SK-N-SH (cell line): Measurements from ENCODE around the gene C10orf120. TPM values are rescaled to one million over a fixed set of nuclear protein-coding genes. Genes with fewer than 3 reads are reported as not detected.

Experiments
- CTCF ChIA-PET: fragments of 300-600, 350-600 bp; formaldehyde crosslinking; extraction: SDS; loops from one replicate; lab custom pipeline; 2021; lab: Yijun Ruan, JAX
- POLR2A ChIA-PET: fragments of 350-600 bp; sonication (Branson Sonifier 250); formaldehyde crosslinking; extraction: SDS; loops from one replicate; lab custom pipeline; 2020; ENCODE audit warnings: antibody characterized with exemption, inconsistent platforms; lab: Yijun Ruan, JAX
- DNase-seq: peaks from one replicate; pipeline ENCODE4 v3.0.0; 2012
- H2AFZ ChIP-seq: fragments of 200-600 bp; sonication (generic); 2 replicates; pipeline ENCODE4 v1.8.1; 2016; ENCODE audit warnings: antibody characterized with exemption, mild to moderate bottlenecking, low read depth
- H3F3A ChIP-seq: fragments of 200-600 bp; sonication (generic); replicated peaks from 2 replicates; pipeline ENCODE3; 2016; ENCODE audit warnings: antibody characterized with exemption, mild to moderate bottlenecking; ENCODE audit not compliant: insufficient read depth
- H3K27ac ChIP-seq, 2 experiments: fragments of 200-500 bp in 1 of 2; fragments of 200-600 bp in 1 of 2; sonication (Bioruptor generic) in 1 of 2; sonication (generic), shearing (Covaris generic) in 1 of 2; 2 replicates each; pipeline versions ENCODE4 v1.5.1 to v1.6.1; 2014 to 2016; ENCODE audit warnings: low read depth in 2 of 2, inconsistent platforms in 1 of 2, low read length in 1 of 2, mild to moderate bottlenecking in 1 of 2, mixed read lengths in 1 of 2
- H3K27me3 ChIP-seq: fragments of 200-600 bp; sonication (generic), shearing (Covaris generic); 2 replicates; pipeline ENCODE4 v1.6.1; 2016; ENCODE audit warnings: mixed run types; ENCODE audit not compliant: insufficient read depth
- H3K36me3 ChIP-seq, 2 experiments: fragments of 200-500 bp in 1 of 2; fragments of 200-600 bp in 1 of 2; sonication (Bioruptor generic) in 1 of 2; sonication (generic) in 1 of 2; replicated peaks in 1 of 2; 2 replicates each; pipeline versions ENCODE3 to v1.5.1; 2014 to 2016; ENCODE audit warnings: low read length in 1 of 2, mild to moderate bottlenecking in 1 of 2; ENCODE audit not compliant: insufficient read depth in 2 of 2, control insufficient read depth in 1 of 2
- H3K4me1 ChIP-seq, 2 experiments: fragments of 200-500 bp in 1 of 2; fragments of 200-600 bp in 1 of 2; sonication (Bioruptor generic) in 1 of 2; sonication (generic), shearing (Covaris generic) in 1 of 2; 2 replicates each; pipeline versions ENCODE4 v1.5.1 to v1.6.1; 2014 to 2016; ENCODE audit warnings: low read depth in 1 of 2, low read length in 1 of 2, mixed run types in 1 of 2; ENCODE audit not compliant: insufficient read depth in 2 of 2, control insufficient read depth in 1 of 2
- H3K4me2 ChIP-seq: fragments of 200-600 bp; sonication (generic), shearing (Covaris generic); 2 replicates; pipeline ENCODE4 v1.6.1; 2017; ENCODE audit warnings: mixed run types
- H3K4me3 ChIP-seq, 2 experiments: fragments of 200-500 bp in 1 of 2; fragments of 200-600 bp in 1 of 2; sonication (Bioruptor generic) in 1 of 2; sonication (generic), shearing (Covaris generic) in 1 of 2; 2 replicates each; pipeline versions ENCODE4 v1.5.1 to v1.8.1; 2014 to 2016; ENCODE audit warnings: low read depth in 2 of 2, inconsistent platforms in 1 of 2, low read length in 1 of 2, mild to moderate bottlenecking in 1 of 2, mixed read lengths in 1 of 2, moderate library complexity in 1 of 2
- H3K79me2 ChIP-seq: fragments of 200-600 bp; sonication (generic); 2 replicates; pipeline ENCODE4 v1.8.1; 2017; ENCODE audit warnings: mild to moderate bottlenecking; ENCODE audit not compliant: insufficient read depth
- H3K9ac ChIP-seq: fragments of 200-600 bp; sonication (generic); 2 replicates; pipeline ENCODE4 v1.6.1; 2017; ENCODE audit warnings: mixed run types
- H3K9me2 ChIP-seq: fragments of 200-600 bp; sonication (generic); 2 replicates; pipeline ENCODE4 v1.6.1; 2017; ENCODE audit warnings: mixed run types
- H3K9me3 ChIP-seq: fragments of 200-600 bp; sonication (generic); 2 replicates; pipeline ENCODE4 v1.6.1; 2017; ENCODE audit warnings: mixed run types, mild to moderate bottlenecking, moderate library complexity
- H4K20me1 ChIP-seq: fragments of 200-600 bp; sonication (generic); 2 replicates; pipeline ENCODE4 v1.6.1; 2017; ENCODE audit warnings: mild to moderate bottlenecking, mixed run types; ENCODE audit not compliant: insufficient read depth
- ELF1 ChIP-seq: IDR thresholded peaks from 2 replicates; pipeline ENCODE4 v1.4.0; 2012
- FOSL2 ChIP-seq: IDR thresholded peaks from 2 replicates; pipeline ENCODE4 v1.4.0; 2012; ENCODE audit warnings: low read depth, mild to moderate bottlenecking, moderate library complexity, borderline replicate concordance
- FOXM1 ChIP-seq: IDR thresholded peaks from 2 replicates; pipeline ENCODE4 v1.4.0; 2012; ENCODE audit warnings: low read depth, mild to moderate bottlenecking
- JUND ChIP-seq: IDR thresholded peaks from 2 replicates; pipeline ENCODE4 v1.4.0; 2012
- MEF2A ChIP-seq: IDR thresholded peaks from 2 replicates; pipeline ENCODE4 v1.4.0; 2012; ENCODE audit warnings: low read depth, borderline replicate concordance
- MXI1 ChIP-seq: IDR thresholded peaks from 2 replicates; pipeline ENCODE4 v1.6.1; 2012; ENCODE audit warnings: mild to moderate bottlenecking, low read depth, low read length, improper control_type of control experiment
- NFIC ChIP-seq: IDR thresholded peaks from 2 replicates; pipeline ENCODE4 v1.4.0; 2012; ENCODE audit warnings: borderline replicate concordance
- PBX3 ChIP-seq: IDR thresholded peaks from 2 replicates; pipeline ENCODE4; 2012
- POLR2AphosphoS5 ChIP-seq: IDR thresholded peaks from 2 replicates; pipeline ENCODE4 v1.6.1; 2012; ENCODE audit warnings: low read depth, low read length
- RCOR1 ChIP-seq: fragments of 150-350 bp; IDR thresholded peaks from 2 replicates; pipeline ENCODE4 v1.6.1; 2017; ENCODE audit warnings: antibody characterized with exemption, low read length
- RXRA ChIP-seq: IDR thresholded peaks from 2 replicates; pipeline ENCODE4 v1.4.0; 2012; ENCODE audit warnings: low read depth, mild to moderate bottlenecking, borderline replicate concordance
- SMC3 ChIP-seq: IDR thresholded peaks from 2 replicates; pipeline ENCODE4 v1.6.1; 2012; ENCODE audit warnings: low read depth, low read length, improper control_type of control experiment
- TAF1 ChIP-seq: IDR thresholded peaks from 2 replicates; pipeline ENCODE4 v1.6.1; 2012; ENCODE audit warnings: low read depth, mild to moderate bottlenecking, low read length, moderate library complexity, borderline replicate concordance
- TCF12 ChIP-seq: IDR thresholded peaks from 2 replicates; pipeline ENCODE4 v1.4.0; 2012
- YY1 ChIP-seq: IDR thresholded peaks from 2 replicates; pipeline ENCODE4 v1.4.0; 2012; ENCODE audit warnings: low read depth, mild to moderate bottlenecking
- ZBTB33 ChIP-seq: IDR thresholded peaks from 2 replicates; pipeline ENCODE4 v1.4.0; 2012; ENCODE audit warnings: low read depth, borderline replicate concordance
- WGBS: methylation state at CpG from one replicate; pipeline ENCODE4 v1.1.6; 2017; ENCODE audit warnings: low lambda C conversion rate; 5-methylcytosine and 5-hydroxymethylcytosine counted together
- polyA plus RNA-seq, 3 experiments: library from polyadenylated mRNA; depleted of rRNA; stranded (reverse); fragments of >200 nt; gene quantifications; 2 replicates each; pipeline ENCODE4 v1.2.3, GENCODE V29; 2012
- TF ChIP-seq, protein P1 (sequence below): fragments of 150-350 bp; IDR thresholded peaks from 2 replicates; pipeline ENCODE4 v1.6.1; 2017; ENCODE audit warnings: antibody characterized with exemption, low read length, low read depth, borderline replicate concordance
- TF ChIP-seq, protein P2 (sequence below): IDR thresholded peaks from 2 replicates; pipeline ENCODE4 v1.4.0; 2012; ENCODE audit warnings: low read depth

The C10orf120 gene
- polyA plus RNA-seq, 1 of the 3 experiments (the other 2 are of a cell fraction), result not detected

- Histone ChIP-seq H2AFZ (no peak overlapping the region), H4K20me1 (no peaks in the 10 kb centered on the region), H3K79me2 (no peaks in the 10 kb centered on the region), H3K9me2 (no peaks in the 10 kb centered on the region), H3K4me3 (no peak overlapping the region), H3K27ac (no peak overlapping the region), H3K9ac (no peak overlapping the region), H3K4me2 (no peak overlapping the region), H3K27me3 (peaks cover under 1% of the 10 kb centered on the region; the same call in 1 of the 2 replicates), H3K9me3 (no peaks in the 10 kb centered on the region), H3K4me1 (no peaks in the 10 kb centered on the region), H3F3A (no peaks in the 10 kb centered on the region), H3K36me3 (no peaks in the 10 kb centered on the region)
- no peak for DNase-seq
- WGBS, result 11% methylated on average over 3 of the region's 3 CpGs
- POLR2A ChIA-PET, result no interaction called here
- TF ChIP-seq PBX3, result no peak
- no peak for TF ChIP-seq RXRA
- no peak for TF ChIP-seq SMC3
- no peak for TF ChIP-seq FOXM1
- TF ChIP-seq JUND, result no peak
- TF ChIP-seq, protein P1, sequence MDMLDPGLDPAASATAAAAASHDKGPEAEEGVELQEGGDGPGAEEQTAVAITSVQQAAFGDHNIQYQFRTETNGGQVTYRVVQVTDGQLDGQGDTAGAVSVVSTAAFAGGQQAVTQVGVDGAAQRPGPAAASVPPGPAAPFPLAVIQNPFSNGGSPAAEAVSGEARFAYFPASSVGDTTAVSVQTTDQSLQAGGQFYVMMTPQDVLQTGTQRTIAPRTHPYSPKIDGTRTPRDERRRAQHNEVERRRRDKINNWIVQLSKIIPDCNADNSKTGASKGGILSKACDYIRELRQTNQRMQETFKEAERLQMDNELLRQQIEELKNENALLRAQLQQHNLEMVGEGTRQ, result no peak
- CTCF ChIA-PET, result interaction anchor here (1.1 to 1.8 kb wide), 3 partner anchors 10 to 18 kb away, joined by 3 to 5 read pairs (median 3); no protein-coding TSS in a partner anchor
Measured at GRCh38 chr10:122721111-122721510, 21.5 kb upstream of the C10orf120 start.

DNA sequence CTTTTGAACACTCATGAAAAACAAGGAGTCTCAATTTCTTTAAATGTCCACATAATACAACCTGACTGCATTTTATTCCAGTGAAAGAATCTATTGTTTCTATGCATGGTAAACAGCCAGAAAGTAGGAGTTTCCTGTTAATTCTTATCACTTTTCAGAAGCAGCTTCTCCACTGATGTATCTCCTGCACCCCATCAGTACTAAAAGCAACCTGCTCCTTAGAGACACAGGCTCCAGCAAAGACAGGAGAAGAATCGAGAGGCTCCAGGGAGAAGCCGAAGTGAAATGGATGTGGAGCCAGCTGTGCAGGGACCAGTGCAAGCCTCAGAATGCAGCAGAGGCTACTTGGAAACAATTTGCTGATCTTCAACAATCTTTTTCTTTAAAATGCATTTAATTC lies 16.4 kb upstream of the C10orf120 start:
- no peaks in the 10 kb centered on the region for H4K20me1 ChIP-seq
- CTCF ChIA-PET, result interaction anchor here (1.6 kb wide), 1 partner anchor 12 kb away, joined by 6 read pairs; no protein-coding TSS in a partner anchor
- H3K9ac ChIP-seq, result no peak overlapping the region

More for the DNA sequence above, 16.4 kb upstream of the C10orf120 start:
- H2AFZ ChIP-seq, result no peak overlapping the region
- no peaks in the 10 kb centered on the region for H3K9me2 ChIP-seq
- H3K27ac ChIP-seq, result no peak overlapping the region
- DNase-seq, result no peak
- WGBS, result 59% methylated on average over 2 of the region's 2 CpGs
- POLR2A ChIA-PET, result no interaction called here
- no peaks in the 10 kb centered on the region for H3K79me2 ChIP-seq
- no peaks in the 10 kb centered on the region for H3F3A ChIP-seq
- H3K4me2 ChIP-seq, result no peak overlapping the region
- H3K4me1 ChIP-seq, result no peaks in the 10 kb centered on the region
- TF ChIP-seq FOXM1 (no peak), TAF1 (no peak), POLR2AphosphoS5 (no peak), SMC3 (no peak), RCOR1 (no peak), TCF12 (no peak), YY1 (no peak), ZBTB33 (no peak), FOSL2 (no peak), NFIC (no peak), ELF1 (no peak), MEF2A (no peak), MXI1 (no peak)
- TF ChIP-seq, protein P1, result no peak
- TF ChIP-seq, protein P2, sequence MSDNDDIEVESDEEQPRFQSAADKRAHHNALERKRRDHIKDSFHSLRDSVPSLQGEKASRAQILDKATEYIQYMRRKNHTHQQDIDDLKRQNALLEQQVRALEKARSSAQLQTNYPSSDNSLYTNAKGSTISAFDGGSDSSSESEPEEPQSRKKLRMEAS, result no peak
- no peaks in the 10 kb centered on the region for H3K36me3 ChIP-seq
- H3K9me3 ChIP-seq, result no peaks in the 10 kb centered on the region
- no peak overlapping the region for H3K4me3 ChIP-seq
- H3K27me3 ChIP-seq, result peaks cover 10% of the 10 kb centered on the region; the same call in 1 of the 2 replicates
